HG02938 (cell line): ENCODE data around the gene GALM.
A peak's percentile ranks its signal among the peaks of the same experiment; 100 is the strongest.

ENCODE experiments used
- ATAC-seq: cut with Tn5 transposase; IDR thresholded peaks from one replicate; pipeline ENCODE4 v1.9.1; 2021; ENCODE audit warnings: mild to moderate bottlenecking, moderate library complexity; ENCODE audit not compliant: unreplicated experiment

GALM gene

GRCh38 chr2:38649176-38649728 is 16.7 kb upstream of the GALM start:
- ATAC-seq: no peak

- ATAC-seq: no peak
These were observed 15.9 kb upstream of the GALM start for GRCh38 chr2:38650012-38650411.

GRCh38 chr2:38650717-38651116 is 15.2 kb upstream of the GALM start:
- no peak for ATAC-seq

DNA sequence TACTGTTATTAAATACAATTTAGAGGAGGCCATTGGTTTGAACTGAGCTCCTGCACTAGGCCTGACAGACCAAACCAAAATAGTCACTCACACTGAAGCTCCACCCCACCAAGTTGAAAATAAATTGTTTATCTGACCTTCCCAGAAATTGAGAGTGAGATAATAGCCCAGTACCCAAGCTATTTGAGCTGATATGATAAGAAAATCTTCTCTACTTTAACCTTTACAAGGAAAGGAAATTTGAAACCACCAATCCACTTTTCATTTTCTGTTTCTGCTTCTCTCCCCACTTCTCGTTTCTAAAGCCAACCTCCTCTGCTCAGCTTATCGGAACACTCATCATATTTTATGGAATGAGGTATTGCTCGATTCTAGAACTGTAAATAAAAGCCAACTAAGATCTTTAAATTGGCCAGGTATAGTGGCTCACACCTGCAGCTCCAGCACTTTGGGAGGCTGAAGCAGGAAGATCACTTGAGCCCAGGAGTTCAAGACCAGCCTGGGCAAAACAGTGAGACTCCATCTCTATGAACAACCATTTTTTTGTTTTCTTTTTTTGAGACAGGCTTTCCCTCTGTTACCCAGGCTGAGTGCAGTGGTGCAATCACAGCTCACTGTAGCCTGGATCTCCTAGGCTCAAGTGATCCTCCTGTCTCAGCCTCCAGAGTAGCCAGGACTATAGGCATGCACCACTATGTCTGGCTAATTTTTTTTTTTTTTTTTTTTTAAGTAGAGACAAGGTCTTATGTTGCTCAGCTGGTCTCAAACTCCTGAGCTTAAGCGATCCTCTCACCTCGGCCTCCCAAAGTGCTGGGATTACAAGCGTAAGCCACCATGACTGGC is 13.3 kb upstream of the GALM start:
- ATAC-seq: no peak

GRCh38 chr2:38653380-38653714 is 12.6 kb upstream of the GALM start:
- no peak for ATAC-seq

DNA sequence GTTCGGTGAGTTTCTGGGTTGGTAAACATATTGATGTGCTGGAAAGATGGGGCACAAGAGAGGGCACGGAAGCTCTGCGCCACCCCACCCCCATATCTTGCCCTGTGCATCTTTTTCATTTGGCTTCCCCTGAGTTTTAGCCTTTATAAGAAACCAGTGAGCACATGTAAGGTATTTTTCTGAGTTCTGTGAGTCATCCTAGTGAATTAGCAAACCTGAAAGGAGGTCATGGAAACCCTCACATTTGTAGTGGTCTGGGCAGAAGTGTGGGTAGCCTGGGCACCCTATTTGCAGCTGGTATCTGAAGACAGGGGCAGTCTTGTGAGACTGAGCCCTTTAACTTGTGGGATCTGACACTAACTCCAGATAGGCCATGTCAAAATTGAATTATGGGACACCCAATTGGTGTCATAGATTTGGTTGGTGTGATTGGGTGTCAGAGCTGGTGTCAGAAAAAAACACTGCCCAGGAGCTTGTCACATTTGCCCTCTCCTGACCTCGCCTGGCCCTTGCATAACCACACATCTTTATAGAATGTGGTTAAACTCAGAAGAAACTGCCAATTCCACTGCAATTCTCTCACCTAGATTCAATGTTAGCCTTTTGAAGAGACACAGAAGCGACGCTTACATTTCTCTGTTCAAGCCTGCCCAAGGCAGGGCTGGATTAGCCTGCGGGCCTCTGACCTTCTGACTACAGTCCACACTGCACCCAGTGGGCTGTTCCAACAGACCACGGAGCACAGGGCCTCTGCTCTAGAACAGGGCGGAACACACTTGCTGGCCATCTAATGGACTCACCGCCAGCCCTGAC is 12.0 kb upstream of the GALM start:
- ATAC-seq: no peak

GRCh38 chr2:38654528-38655381 is 11.2 kb upstream of the GALM start:
- no peak for ATAC-seq

DNA sequence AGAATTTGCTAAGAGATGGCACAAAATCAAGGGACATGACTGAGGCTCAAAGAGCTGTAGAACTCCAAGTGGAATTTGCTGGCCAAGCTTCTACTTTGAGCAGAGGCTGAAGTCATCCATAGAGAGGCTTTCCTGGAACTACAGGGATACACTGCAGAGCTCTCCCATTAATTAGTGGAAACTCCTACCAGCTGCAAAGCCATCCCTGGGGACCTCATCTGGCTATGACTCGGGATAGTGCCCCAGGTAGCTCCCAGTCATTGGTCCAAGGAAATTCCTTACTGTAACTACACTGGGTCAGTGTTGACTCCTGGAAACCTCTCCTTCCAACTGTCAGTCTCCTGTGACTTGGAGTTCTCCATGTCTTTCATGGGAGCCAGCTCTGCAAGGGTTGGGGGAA is 10.5 kb upstream of the GALM start:
- no peak for ATAC-seq

DNA sequence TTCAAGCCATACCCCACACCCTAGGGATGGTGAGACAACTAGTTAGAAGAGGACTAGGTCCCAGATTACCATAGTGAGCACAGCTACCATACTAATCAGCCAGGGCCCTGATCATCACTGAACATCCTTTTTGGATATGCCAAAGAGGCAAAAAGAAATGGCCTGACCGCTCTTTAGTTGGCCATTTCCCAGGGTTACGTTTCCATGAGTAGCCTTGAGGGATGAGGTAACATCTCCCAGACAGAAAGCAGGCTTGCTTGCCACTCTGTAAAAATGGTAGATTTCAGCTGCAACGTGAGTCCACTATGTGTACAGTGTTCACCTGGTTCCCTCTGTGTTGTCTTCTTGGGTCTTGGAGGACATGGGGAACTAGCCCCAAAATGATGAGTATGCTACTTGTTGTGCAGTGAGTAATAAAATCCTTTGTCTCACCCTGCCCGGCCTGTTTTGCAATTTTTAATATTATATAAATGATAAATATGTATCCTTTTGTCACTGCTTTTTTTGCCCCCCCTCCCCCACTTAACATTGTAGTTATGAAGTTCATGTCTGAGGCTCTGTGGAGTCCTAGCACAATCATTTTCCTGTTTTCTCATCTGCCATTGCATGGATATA is 8.9 kb upstream of the GALM start:
- no peak for ATAC-seq

GRCh38 chr2:38658613-38659012 is 7.3 kb upstream of the GALM start:
- no peak for ATAC-seq

DNA sequence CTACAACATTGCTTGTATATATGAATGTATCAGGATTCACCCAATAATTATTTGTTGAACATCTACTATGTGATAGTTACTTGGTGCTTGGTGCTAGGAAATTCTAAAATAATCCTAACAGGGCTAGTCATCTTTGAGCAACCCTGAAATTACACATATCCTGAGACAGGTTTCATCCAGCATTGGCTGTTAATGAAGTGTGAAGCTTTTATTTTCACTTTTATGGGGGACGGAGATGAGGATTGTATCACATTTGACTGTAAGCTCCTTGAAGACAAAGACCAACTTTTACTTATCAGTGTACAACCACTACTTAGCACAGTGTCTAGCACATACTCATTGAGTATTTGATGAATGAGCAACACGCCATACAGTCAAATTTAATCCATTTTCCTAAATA is 6.8 kb upstream of the GALM start:
- ATAC-seq: no peak

GRCh38 chr2:38660282-38660681 is 5.6 kb upstream of the GALM start:
- ATAC-seq: no peak

GRCh38 chr2:38661306-38661705 is 4.6 kb upstream of the GALM start:
- no peak for ATAC-seq

- peak; percentile 20 for ATAC-seq
These were observed 619 bp downstream of the GALM start for GRCh38 chr2:38666556-38666910.

- ATAC-seq: no peak
These were observed 2.2 kb downstream of the GALM start for GRCh38 chr2:38668092-38668491.

DNA sequence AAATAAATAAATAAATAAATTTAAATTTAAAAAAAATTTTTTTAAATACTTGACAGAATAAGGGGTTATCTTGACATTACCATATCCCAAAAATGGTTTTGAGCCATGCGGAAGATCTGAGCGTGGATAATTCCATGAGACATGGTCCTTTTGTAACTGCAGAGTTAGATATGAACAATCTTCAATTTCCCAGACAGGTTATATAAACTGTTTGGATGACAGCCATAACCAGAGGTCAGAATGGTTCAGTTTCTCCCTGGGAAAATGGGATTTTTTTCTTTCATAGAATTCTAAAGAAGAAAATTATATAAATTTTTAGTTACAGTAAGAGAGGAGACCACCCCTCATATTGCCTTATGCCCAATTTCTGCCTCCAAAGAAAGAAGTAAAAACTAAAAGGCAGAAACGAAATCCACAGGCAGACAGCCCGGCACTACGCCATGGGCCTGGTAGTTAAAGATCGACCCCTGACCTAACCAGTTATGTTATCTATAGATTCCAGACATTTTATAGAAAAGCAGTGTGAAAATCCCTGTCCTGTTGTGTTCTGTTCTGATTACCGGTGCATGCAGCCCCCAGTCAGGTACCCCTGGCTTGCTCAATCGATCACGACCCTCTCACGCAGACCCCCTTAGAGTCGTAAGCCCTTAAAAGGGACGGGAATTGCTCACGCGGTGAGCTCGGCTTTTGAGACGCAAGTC is 3.0 kb downstream of the GALM start:
- ATAC-seq: no peak

- no peak for ATAC-seq
These were observed 5.4 kb downstream of the GALM start for GRCh38 chr2:38671303-38671702.

- ATAC-seq: no peak
These were observed 6.0 kb downstream of the GALM start for GRCh38 chr2:38671946-38672345.

DNA sequence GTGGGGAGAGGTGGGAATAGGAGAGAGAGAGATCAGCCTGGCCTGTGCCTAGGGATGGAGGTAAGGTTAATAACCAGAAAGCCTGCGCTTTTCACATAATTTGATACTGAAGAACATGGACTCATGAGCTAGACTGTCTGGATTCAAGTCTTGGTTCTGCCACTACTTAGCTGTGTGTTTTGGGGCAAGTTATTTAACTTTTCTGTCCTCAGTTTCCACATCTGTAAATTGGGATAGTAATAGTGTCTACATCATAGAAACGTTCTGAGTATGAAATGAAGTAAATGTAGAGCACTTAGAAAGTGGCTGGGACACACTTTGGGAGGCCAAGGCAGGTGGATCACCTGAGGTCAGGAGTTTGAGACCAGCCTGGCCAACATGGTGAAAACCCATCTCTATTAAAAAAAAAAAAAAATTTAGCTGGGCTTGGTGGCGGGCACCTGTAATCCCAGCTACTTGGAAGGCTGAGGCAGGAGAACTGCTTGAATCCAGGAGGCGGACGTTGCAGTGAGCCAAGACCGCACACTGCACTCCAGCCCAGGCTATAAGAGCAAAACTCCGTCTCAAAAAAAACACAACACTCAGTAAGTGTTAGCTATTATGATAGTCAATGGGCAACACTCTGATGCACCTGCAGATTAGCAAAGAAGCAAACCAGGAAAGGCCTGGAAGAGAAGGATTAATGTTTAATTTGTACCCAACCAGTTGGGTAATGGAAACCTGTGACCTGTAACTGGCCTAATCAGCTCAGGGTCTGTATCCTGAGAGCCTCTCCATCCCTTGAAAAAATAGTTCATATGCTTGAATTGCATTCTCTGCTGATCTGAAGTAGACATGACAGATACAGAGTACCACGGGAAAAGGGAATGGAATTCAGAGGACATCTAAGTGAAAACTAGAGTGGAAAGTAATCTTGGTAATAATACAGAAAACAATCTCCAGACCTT is 6.8 kb downstream of the GALM start:
- ATAC-seq: no peak
